ENCODE results near the gene FRZB. TPM values are rescaled to one million over a fixed set of nuclear protein-coding genes. Genes with fewer than 3 reads are reported as not detected.

FRZB gene
- total RNA-seq, 4 donors from 2014 or later: 1.6 to 20.4 (median 12.0) TPM

GRCh38 chr2:182831101-182831500 lies 35.3 kb downstream of the FRZB start:
- H3K4me3 ChIP-seq (ENCODE audit: low read depth, poor library complexity, severe bottlenecking): no peak overlapping the region
- DNase-seq (ENCODE audit: low spot score in 2 of 2): no peak
- TF ChIP-seq CTCF (IDR thresholded peaks at IDR 0.05): no peak
- TF ChIP-seq POLR2A (IDR thresholded peaks at IDR 0.05): no peak
- intact Hi-C loops (cut with DNase I; ENCODE audit: low total_unique reads): no loop called here

- intact Hi-C loops (cut with DNase I; ENCODE audit: low total_unique reads): loop anchor here (10.0 kb wide), 1 partner anchor 1977 kb away; no protein-coding TSS in a partner anchor
- DNase-seq (ENCODE audit: low spot score in 2 of 2): no peak
- TF ChIP-seq CTCF (IDR thresholded peaks at IDR 0.05) (no peak), POLR2A (IDR thresholded peaks at IDR 0.05) (no peak)
- H3K4me3 ChIP-seq (ENCODE audit: low read depth, poor library complexity, severe bottlenecking): no peak overlapping the region
- 72 to 87% methylated on average over 2 of the region's 2 CpGs for whole genome bisulfite sequencing, 2 donors
These were observed 39.1 kb downstream of the FRZB start for GRCh38 chr2:182827182-182827879.

- no peak for DNase-seq (ENCODE audit: low spot score in 2 of 2)
- 83 to 84% methylated on average over 3 of the region's 3 CpGs for WGBS, 2 donors
- intact Hi-C loops (cut with DNase I; ENCODE audit: low total_unique reads): loop anchor here (10.0 kb wide), 1 partner anchor 1978 kb away; no protein-coding TSS in a partner anchor
- H3K4me3 ChIP-seq (ENCODE audit: low read depth, poor library complexity, severe bottlenecking): no peak overlapping the region
- TF ChIP-seq POLR2A (IDR thresholded peaks at IDR 0.05) (no peak), CTCF (IDR thresholded peaks at IDR 0.05) (no peak)
These were observed 39.9 kb downstream of the FRZB start for GRCh38 chr2:182826496-182826895.

GRCh38 chr2:182826064-182826463 lies 40.4 kb downstream of the FRZB start:
- 73 to 75% methylated on average over 1 of the region's 1 CpG for WGBS, 2 donors
- no peak overlapping the region for H3K4me3 ChIP-seq (ENCODE audit: low read depth, poor library complexity, severe bottlenecking)
- TF ChIP-seq CTCF (IDR thresholded peaks at IDR 0.05): no peak
- no peak for TF ChIP-seq POLR2A (IDR thresholded peaks at IDR 0.05)
- intact Hi-C loops (cut with DNase I; ENCODE audit: low total_unique reads): loop anchor here (10.0 kb wide), 1 partner anchor 1979 kb away; no protein-coding TSS in a partner anchor
- DNase-seq (ENCODE audit: low spot score in 2 of 2): no peak

GRCh38 chr2:182824767-182825158 lies 41.7 kb downstream of the FRZB start:
- TF ChIP-seq CTCF (IDR thresholded peaks at IDR 0.05) (no peak), POLR2A (IDR thresholded peaks at IDR 0.05) (no peak)
- WGBS, 2 donors: 73 to 82% methylated on average over 6 of the region's 6 CpGs
- H3K4me3 ChIP-seq (ENCODE audit: low read depth, poor library complexity, severe bottlenecking): no peak overlapping the region
- intact Hi-C loops (cut with DNase I; ENCODE audit: low total_unique reads): loop anchor here (10.0 kb wide), 1 partner anchor 1980 kb away; no protein-coding TSS in a partner anchor
- DNase-seq (ENCODE audit: low spot score in 2 of 2): no peak

All from lower leg skin (tissue), 4 donors.